ENCODE measurements around the gene AMN.
A peak's percentile ranks its signal among the peaks of the same experiment; 100 is the strongest.
"Not testable (repeated sequence)": the region's sequence is repeated elsewhere in the genome, so short reads cannot be mapped to it uniquely, and the experiment has no call there.

AMN gene

DNA sequence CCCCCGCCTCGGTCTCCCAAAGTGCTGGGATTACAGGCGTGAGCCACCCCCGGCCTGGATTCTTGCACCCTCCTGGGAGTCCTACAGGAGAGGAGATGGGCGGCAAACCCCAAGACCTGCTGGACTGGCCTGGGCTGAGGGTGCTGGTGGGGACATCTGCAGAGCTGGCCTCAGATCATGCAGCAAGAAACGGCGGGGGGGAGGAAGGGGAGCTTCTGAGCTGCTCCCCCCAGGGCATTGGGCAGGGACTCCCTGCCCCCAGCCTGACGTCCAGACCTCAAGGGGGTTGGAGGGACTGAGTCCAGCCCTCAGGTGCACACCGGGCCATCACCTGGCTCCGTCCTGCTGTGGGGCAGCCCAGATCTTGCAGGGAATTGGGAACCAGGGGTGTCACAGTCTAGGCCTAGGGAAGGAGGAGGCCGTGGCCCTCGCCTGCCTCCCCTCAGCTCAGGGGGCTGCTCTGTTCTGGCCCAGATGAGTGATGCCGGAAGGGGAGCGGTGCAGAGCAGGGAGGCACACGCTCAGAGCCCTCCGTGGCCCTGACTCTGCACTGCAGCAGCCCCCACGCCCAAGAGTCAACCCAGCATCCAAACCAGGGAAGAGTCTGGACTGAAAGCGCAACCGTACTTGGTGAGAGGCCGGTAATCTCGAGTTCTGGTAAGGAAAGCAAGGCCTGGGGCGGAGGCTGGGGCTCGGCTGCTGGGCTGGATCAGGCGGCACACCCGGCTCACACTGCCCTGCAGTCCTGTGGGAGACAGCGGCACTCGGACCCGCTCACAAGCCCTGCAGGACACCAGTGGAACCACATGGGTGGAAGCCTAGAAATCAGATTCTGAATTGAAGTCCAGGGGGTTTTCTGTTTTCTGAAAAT is 8.9 kb upstream of the AMN start:
- ATAC-seq (no peak), DNase-seq (no peak)

DNA sequence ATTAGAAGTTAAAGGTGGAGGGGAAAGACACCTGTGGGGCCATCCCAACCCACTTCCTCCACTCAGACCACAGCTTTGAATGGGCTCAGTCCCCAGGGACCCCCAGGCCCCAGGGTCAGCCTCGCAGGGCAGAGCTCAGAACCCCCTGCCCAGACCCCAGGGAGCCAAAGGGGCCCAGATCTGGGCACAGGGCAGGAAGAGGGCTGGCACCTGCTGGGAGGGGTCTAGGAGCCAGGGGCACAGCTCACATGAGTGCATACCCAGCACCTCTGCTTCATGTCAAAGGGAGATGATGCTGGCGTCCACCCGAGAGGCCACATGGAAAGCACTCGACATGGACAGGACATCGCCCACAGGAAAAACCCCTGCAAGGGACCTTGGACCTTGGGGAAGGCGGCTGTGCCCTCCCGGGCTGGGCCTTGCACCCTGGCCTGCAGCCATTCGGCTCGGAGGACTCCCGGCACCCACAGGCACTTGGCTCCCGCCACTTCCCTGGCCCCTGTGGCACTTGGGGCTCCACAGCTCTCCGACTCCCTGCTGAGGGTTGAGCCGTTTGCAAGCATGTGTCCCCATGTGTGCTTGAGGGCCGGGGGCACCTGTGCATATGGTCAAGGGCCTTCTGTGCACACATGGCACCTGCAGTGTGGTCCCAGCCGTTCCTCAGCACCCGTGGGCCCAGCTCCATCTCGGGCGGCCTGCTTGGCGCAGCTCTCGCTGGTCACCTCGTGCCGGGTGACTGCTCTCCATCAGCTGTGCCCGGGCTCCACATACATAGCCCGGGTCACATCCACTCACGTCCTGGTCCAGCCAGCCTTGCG is 7.8 kb upstream of the AMN start:
- DNase-seq: no peak
- ATAC-seq: peak; percentile 8

GRCh38 chr14:102915292-102916110 is 7.0 kb upstream of the AMN start:
- DNase-seq (no peak), ATAC-seq (no peak)

DNA sequence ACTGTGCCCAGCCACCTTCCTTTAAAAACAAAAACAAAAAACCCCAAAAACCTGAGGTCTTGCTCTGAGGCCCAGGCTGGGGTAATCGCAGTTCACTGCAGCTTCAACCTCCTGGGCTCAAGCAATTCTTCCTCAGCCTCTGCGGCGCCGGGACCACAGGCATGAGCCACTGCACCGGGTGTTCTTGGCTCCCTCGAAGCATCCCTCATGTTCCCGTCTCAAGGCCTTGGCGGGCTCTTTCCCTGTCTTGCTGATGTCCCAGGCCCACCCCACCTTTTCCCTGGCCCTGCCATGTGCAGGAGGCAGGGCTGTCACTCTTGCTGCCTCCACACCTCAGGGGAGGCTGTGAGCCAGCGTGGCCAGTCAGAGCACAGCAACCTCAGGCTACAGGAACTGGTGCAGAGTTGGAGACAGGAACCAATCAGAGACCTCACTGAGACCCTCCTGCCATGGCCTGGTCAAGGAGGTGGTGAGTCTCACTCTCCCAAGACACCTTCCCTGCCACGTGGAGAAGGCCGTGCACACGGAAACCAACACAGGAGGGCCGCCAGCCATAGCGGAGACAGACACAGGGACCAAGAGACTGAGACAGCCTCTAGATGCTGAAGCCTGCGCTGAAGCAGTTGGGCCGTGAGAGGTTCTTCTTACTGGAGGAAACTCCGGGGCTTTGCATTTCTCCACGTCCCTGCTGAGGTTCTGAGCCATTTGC is 6.0 kb upstream of the AMN start:
- ATAC-seq (no peak), DNase-seq (no peak)

GRCh38 chr14:102917056-102917385 is 5.4 kb upstream of the AMN start:
- DNase-seq (no peak), ATAC-seq (no peak)

DNA sequence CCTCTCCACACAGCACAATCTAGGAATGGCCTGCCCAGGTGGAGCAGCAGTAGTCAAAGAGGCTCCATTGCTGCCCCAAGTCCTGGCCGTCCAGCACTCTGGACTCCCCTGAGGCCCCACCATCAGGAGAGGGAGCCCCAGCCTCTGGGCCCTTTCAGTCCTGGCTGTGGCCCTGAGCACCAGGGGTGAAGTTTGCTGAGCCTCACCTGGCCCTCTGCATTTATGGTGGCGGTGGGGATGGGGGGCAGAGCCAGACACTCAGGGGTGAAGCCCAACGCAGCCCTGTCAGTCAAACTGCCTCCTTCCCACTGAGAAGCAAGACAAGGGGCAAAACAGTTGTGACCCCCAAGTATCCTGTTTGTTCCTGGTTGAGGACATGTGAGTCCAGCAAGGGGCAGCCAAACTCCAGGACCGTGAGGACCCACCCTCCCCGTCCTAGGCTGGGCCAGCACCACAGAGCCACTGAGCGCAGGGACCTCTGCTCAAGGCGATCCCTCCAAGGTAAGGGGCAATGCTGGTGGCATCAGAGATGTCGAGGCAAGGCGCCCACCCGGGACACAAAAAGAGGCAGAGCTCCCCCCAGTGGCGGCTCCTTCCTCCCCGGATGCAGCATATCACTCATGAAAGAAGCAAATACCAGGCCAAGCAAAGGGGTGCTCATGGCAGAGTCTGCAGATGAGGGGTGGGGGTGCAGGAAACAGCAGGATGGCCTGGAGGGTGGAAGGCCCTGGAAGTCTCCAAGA is 4.8 kb upstream of the AMN start:
- ATAC-seq (peak; percentile 32), DNase-seq (peak; percentile 75)

GRCh38 chr14:102918438-102918837 is 4.0 kb upstream of the AMN start:
- DNase-seq (no peak), ATAC-seq (no peak)

DNA sequence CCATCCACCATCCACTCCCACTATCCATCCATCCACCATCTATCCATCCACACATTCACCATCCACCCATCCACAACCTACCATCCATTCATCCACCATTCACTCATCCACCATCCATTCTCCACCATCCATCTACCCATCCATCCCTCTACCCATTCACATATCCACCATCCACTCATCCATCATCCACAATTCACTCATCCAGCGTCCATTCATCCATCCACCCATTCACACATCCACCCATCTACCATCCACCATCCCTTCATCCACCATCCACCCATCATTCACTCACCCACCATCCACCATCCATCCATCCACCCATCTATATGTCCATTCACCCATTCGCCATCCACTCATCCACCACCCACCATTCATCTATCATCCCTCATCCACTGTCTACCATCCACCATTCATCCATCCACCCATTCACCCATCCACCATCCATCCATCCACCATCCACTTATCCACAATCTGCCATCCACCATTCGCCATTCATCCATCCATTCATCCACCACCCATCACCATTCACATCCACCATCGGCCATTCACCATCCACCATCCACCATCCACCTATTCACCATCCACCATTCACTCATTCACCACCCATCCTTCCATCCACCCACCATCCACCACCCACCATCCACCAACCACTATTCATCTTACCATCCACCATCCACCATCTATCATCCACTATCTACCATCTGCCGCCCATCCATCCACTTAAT is 2.0 kb upstream of the AMN start:
- ATAC-seq (no peak), DNase-seq (no peak)

GRCh38 chr14:102920998-102921304 is 1.5 kb upstream of the AMN start:
- ATAC-seq (no peak), DNase-seq (no peak)

DNA sequence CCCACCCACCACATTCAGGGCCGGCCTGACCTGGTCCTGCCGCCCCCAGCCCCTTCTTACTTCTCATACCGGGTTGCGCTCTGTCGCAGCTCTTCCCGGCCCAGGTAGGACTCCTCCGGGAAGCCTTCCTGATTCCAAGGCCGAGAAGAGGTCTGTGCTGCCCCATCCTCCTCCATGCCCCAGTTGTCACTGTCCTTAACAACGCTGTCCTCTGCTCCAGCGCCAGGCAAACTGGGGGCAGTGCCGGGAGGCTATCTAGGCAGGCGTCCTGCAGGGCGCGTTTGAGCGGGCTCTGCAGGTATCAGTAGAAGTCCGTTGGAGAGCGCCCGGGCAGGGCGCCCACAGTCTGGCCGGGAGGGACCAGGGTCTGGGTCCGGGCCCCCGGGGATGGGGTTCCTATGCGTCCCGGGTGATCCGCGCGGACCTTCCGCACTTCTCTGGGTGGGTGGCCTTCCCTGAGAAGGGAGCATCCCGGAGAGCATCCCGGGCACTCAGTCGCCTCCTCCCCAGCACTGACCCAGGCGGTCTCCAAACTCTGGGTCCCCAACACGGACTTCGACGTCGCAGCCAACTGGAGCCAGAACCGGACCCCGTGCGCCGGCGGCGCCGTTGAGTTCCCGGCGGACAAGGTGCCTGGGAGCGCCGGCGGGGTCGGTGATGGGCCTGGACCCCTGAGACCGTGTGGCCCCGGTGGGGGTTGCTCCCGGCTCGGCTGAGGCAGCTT is 900 bp downstream of the AMN start:
- no peak for DNase-seq
- ATAC-seq: no peak

DNA sequence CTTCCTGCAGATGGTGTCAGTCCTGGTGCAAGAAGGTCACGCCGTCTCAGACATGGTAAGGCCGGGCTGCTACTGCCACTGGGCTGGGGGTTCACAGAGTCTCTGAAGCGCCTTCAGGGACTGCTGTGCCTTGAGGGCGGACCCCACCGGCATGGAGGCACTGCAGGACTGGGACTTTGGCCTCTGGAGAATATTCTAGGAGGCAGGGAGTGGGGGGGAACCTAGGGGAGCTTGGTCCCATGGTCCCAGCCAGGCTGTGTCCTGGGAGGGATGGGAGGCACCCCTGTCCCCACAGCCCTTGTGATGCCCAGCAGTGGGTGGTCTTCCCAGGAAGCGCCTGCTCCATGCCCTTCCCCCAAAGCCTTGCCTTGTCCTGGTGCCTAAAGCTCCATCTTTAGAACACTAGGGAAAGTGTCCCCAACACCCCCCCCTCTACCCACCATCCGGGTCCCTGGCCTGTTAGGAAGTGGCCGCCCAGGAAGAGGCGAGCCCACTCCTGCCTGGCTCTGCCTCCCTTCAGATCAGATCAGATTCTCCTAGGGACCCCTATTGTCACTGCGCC is 1.5 kb downstream of the AMN start:
- no peak for ATAC-seq

DNA sequence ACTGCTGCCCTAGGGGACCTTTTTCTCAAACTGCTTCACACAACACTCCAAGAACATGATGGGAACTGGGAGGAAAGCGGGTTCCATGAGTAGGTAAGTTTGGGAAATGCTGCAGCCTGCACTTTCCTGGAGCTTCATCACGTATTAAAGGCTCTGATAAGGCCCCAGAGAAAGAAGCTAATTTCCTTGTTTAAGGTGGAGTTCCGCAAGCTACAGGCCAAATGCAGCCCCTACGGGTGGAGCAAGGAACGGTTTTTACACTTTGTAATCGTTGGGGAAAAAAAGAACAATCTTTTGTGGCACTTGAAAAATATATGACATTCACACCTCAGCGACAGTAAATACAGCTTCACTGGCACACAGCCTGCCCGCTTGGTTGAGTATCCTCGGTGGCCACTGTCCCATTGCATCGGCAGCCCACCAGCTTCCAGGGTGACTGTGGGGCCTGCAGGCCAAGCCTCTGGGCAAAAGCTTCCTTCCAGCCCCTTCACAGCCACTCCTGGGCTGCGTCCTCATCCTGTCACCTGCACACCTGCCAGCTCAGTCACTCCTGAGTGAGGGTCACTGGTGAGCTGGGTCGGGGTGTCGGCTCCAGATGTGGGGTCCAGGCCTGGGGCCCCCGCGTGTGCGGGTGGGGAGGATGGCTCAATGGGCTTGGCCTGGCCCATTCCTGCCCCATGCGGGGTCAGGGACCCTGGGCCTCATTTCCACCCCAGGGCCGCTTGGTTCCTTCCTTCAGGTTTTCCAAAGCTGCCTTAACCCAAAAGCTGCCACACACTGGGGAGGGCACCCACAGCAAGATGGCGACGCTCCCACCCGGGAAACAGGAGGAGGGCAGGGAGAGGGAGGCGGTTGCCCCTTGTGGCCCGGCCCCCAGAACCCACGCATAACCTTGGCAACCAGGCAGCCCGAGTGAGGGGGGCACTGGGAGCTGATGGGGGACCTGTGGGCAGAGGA is 2.4 kb downstream of the AMN start:
- DNase-seq: no peak
- no peak for ATAC-seq

More for the DNA sequence above, 1.5 kb downstream of the AMN start:
- no peak for DNase-seq

DNA sequence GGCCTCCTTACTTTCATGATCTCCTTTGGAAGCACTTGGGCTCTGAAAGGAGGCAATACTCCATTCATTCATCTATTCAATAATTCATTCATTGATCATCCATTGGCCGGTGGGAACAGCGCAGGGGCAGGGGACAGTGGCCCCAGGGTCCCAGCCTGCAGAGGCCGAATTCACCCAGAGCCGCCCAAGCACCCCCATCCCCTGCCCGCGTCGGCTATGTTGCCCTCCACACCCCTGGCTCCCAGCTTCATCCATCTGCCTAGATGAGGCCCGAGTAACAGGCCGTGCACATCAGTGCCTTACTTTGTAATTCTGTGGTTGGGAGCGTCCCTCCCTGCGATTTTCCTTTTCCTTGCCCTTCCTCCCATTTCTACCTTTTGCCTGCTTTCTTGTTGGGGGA is 3.2 kb downstream of the AMN start:
- DNase-seq (no peak), ATAC-seq (no peak)

DNA sequence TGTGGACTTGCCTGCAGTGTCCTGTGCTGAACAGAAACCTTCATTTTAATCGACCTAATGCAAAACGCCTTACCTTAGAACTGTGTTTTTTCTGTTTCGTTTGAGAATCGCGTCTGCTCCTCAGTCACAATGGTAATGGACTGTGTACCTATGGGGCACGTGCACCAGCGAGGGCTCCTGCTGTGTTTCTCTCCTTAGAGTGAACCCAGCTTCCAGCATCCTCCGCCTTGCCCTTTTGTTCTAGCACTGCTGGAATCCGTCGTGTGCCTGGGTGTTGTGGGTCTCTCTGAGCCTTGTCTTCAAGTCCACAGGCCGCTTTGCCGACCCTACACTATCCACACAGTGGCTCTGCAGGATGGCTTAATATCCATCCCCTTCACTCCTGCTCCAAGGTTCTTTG is 3.6 kb downstream of the AMN start:
- ATAC-seq (no peak), DNase-seq (no peak)

- not testable (repeated sequence) for ATAC-seq, DNase-seq
Measured at GRCh38 chr14:102926840-102927239, 4.4 kb downstream of the AMN start.

- ATAC-seq (no peak), DNase-seq (no peak)
Measured at GRCh38 chr14:102927346-102927877, 4.9 kb downstream of the AMN start.

DNA sequence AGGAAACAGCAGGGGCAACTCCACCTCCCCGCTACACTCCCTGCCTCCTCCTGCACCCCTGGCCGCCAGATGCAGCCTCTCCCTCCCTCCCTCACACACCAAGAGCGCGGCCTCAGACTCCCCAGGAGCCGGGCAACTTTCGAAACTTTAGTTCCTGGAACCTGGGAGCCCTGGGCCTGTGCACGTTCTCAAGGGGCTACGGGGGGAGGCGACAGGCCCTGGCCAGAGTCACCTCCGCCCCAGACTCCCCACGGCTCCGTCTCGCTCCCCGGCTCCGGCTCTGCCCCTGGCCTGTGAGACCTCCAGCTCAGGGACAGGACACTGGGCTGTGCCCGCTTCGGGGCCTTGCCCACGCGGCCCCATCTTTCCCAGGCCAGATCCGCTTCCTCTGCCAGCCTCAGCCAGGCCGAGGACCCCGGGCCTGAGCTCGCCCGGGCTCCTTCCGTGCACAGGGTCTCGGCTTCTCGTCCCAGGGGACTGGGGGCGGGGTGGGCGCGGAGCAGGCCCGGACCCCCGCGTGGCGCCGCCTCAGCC is 5.5 kb downstream of the AMN start:
- DNase-seq: no peak

More for the DNA sequence above, 5.5 kb downstream of the AMN start:
- ATAC-seq: peak; percentile 11
